Cardiac muscle cell (in vitro differentiated cells and primary cell): Measurements from ENCODE around the gene MTFR1L. TPM values are rescaled to one million over a fixed set of nuclear protein-coding genes. Genes with fewer than 3 reads are reported as not detected.

ENCODE experiments used
- DNase-seq, 2 donors: peaks; one replicate each; pipeline versions ENCODE4 v3.0.0 to v3.0.0-alpha.2; 2010 to 2017; ENCODE audit warnings: low read depth in 1 of 2, low spot score in 1 of 2
- H3K27ac ChIP-seq: fragments of 200-600 bp; sonication (generic); 2 replicates; pipeline ENCODE4 v1.5.1; 2016
- H3K27me3 ChIP-seq: fragments of 200-600 bp; sonication (generic); 2 replicates; pipeline ENCODE4 v1.6.0; 2016; ENCODE audit warnings: control low read depth
- H3K36me3 ChIP-seq: fragments of 200-600 bp; sonication (generic); 2 replicates; pipeline ENCODE4 v1.5.1; 2016; ENCODE audit warnings: control low read depth
- H3K4me1 ChIP-seq: fragments of 200-600 bp; sonication (generic); 2 replicates; pipeline ENCODE4 v1.8.1; 2017; ENCODE audit warnings: low read depth, mild to moderate bottlenecking, mixed run types
- H3K4me3 ChIP-seq: fragments of 200-600 bp; sonication (generic); 2 replicates; pipeline ENCODE4 v1.5.1; 2016; ENCODE audit warnings: mild to moderate bottlenecking
- H3K9me3 ChIP-seq: fragments of 200-600 bp; sonication (generic); 2 replicates; pipeline ENCODE4 v1.5.1; 2017; ENCODE audit warnings: low read depth, mild to moderate bottlenecking, control low read depth
- CTCF ChIP-seq: IDR thresholded peaks from 2 replicates; pipeline ENCODE4 v1.5.1; 2012; ENCODE audit warnings: low read depth, mild to moderate bottlenecking, low read length
- polyA plus RNA-seq: library from polyadenylated mRNA; unstranded; fragments of >200 nt; fragmentation: Nextera tagmentation; extraction: Ambion mirVana; gene quantifications from 2 replicates; pipeline ENCODE4 v1.2.1, GENCODE V29; 2016
- total RNA-seq: library from RNA; depleted of rRNA; stranded (reverse); fragments of >200 nt; gene quantifications from 2 replicates; pipeline ENCODE4 v1.2.3, GENCODE V29; 2016

Gene MTFR1L
- total and polyA plus RNA-seq, 2 experiments from 2014 or later: 158 to 266 TPM

GRCh38 chr1:25780318-25781129 is 39.2 kb upstream of the MTFR1L start:
- peak overlapping the region; percentile 79 for H3K27ac ChIP-seq
- H3K27me3 ChIP-seq: no peaks in the 10 kb centered on the region
- peak; percentile 39 to 60 for DNase-seq
- no peak overlapping the region for H3K4me3 ChIP-seq
- no peaks in the 10 kb centered on the region for H3K36me3 ChIP-seq
- no peak for TF ChIP-seq CTCF
- H3K4me1 ChIP-seq: peaks cover 47% of the 10 kb centered on the region
- no peaks in the 10 kb centered on the region for H3K9me3 ChIP-seq

- H3K27me3 ChIP-seq: no peaks in the 10 kb centered on the region
- no peak for DNase-seq
- H3K4me3 ChIP-seq: no peak overlapping the region
- H3K9me3 ChIP-seq: no peaks in the 10 kb centered on the region
- peaks cover 50% of the 10 kb centered on the region for H3K4me1 ChIP-seq
- no peak for TF ChIP-seq CTCF
- peak overlapping the region; percentile 79 for H3K27ac ChIP-seq
- no peaks in the 10 kb centered on the region for H3K36me3 ChIP-seq
Observed at GRCh38 chr1:25781130-25781433, 38.7 kb upstream of the MTFR1L start.

- peak overlapping the region; percentile 67 for H3K27ac ChIP-seq
- DNase-seq: no peak
- H3K27me3 ChIP-seq: no peaks in the 10 kb centered on the region
- TF ChIP-seq CTCF: no peak
- no peaks in the 10 kb centered on the region for H3K9me3 ChIP-seq
- H3K4me1 ChIP-seq: peaks cover 58% of the 10 kb centered on the region
- H3K4me3 ChIP-seq: no peak overlapping the region
- H3K36me3 ChIP-seq: no peaks in the 10 kb centered on the region
Observed at GRCh38 chr1:25782608-25783201, 37.0 kb upstream of the MTFR1L start.

- peak in 1 of 2 donors; percentile 87 for DNase-seq
- no peak for TF ChIP-seq CTCF
- no peak overlapping the region for H3K4me3 ChIP-seq
- peak overlapping the region; percentile 67 for H3K27ac ChIP-seq
- no peaks in the 10 kb centered on the region for H3K9me3 ChIP-seq
- peaks cover 57% of the 10 kb centered on the region for H3K4me1 ChIP-seq
- no peaks in the 10 kb centered on the region for H3K36me3 ChIP-seq
- no peaks in the 10 kb centered on the region for H3K27me3 ChIP-seq
Observed at GRCh38 chr1:25784575-25785051, 35.1 kb upstream of the MTFR1L start.

GRCh38 chr1:25785333-25786067 is 34.3 kb upstream of the MTFR1L start:
- Histone ChIP-seq H3K27me3 (no peaks in the 10 kb centered on the region), H3K4me1 (peaks cover 48% of the 10 kb centered on the region), H3K27ac (peak overlapping the region; percentile 67), H3K36me3 (no peaks in the 10 kb centered on the region), H3K9me3 (no peaks in the 10 kb centered on the region), H3K4me3 (no peak overlapping the region)
- no peak for TF ChIP-seq CTCF
- DNase-seq: no peak
